K562 (cell line): ENCODE data around the gene PPP1R14B. TPM values are rescaled to one million over a fixed set of nuclear protein-coding genes. Genes with fewer than 3 reads are reported as not detected.

Experiments
- ATAC-seq: fragments of 200-7000 bp; cut with Tn5 transposase; 3 replicates; pipeline ENCODE4 v1.9.1; 2020; ENCODE audit warnings: moderate library complexity
- BruUV-seq: library from RNA; stranded (reverse); fragments of 400-500 nt; replicated peaks from 2 replicates; lab custom pipeline; 2021; lab: Mats Ljungman, UMichigan
- CTCF ChIA-PET: fragments of 300-600 bp; formaldehyde crosslinking; extraction: SDS; loops from one replicate; lab custom pipeline; 2021; ENCODE audit warnings: low intra/inter-chr PET ratio; lab: Yijun Ruan, JAX
- POLR2A ChIA-PET: fragments of 300-600, 350-650 bp; sonication (Branson Sonifier 250); formaldehyde crosslinking; extraction: SDS; loops from one replicate; lab custom pipeline; 2021; ENCODE audit warnings: antibody characterized with exemption, inconsistent platforms; lab: Yijun Ruan, JAX
- DNase-seq, 4 experiments: peaks; one replicate each; pipeline versions ENCODE4 v3.0.0 to v3.0.0-alpha.2; 2011 to 2018; ENCODE audit warnings: low spot score in 3 of 4, mixed read lengths in 3 of 4; ENCODE audit errors: extremely low read depth in 1 of 4
- FAIRE-seq: peaks from 2 replicates; lab custom pipeline; 2011; peaks lifted over from hg19 to GRCh38; lab: Jason Lieb, UNC
- H2AFZ ChIP-seq: 2 replicates; pipeline ENCODE4 v1.6.0; 2011; ENCODE audit warnings: low read depth, low read length, control low read depth, inconsistent platforms
- H3K27ac ChIP-seq: fragments of 200-600 bp; 3 replicates; pipeline ENCODE4 v1.8.0; 2011; ENCODE audit warnings: low read depth, mild to moderate bottlenecking, control low read depth, inconsistent platforms, low read length, moderate library complexity, mixed read lengths; ENCODE audit errors: extremely low read depth
- H3K27me3 ChIP-seq, 2 experiments: fragments of 300-600 bp in 1 of 2; 2 replicates in 1 of 2; 3 replicates in 1 of 2; pipeline versions ENCODE4 v1.6.0 to v1.8.0; 2011; ENCODE audit warnings: inconsistent platforms in 2 of 2, low read length in 2 of 2, mild to moderate bottlenecking in 1 of 2, mixed read lengths in 1 of 2, moderate library complexity in 1 of 2; ENCODE audit not compliant: control insufficient read depth in 2 of 2, insufficient read depth in 2 of 2
- H3K36me3 ChIP-seq: fragments of 300-600 bp; 3 replicates; pipeline ENCODE4 v1.8.0; 2011; ENCODE audit warnings: mild to moderate bottlenecking, low read length, inconsistent platforms; ENCODE audit not compliant: control insufficient read depth, insufficient read depth
- H3K4me1 ChIP-seq, 2 experiments: fragments of 200-600 bp in 1 of 2; replicated peaks in 1 of 2; 2 replicates in 1 of 2; 3 replicates in 1 of 2; pipeline versions ENCODE4 v1.5.1 to v1.8.0; 2011; ENCODE audit warnings: inconsistent platforms in 2 of 2, low read length in 2 of 2, mild to moderate bottlenecking in 1 of 2, mixed read lengths in 1 of 2, moderate library complexity in 1 of 2; ENCODE audit not compliant: control insufficient read depth in 2 of 2, insufficient read depth in 2 of 2
- H3K4me2 ChIP-seq: 2 replicates; pipeline ENCODE4 v1.6.1; 2011; ENCODE audit warnings: low read length, control low read depth, inconsistent platforms, mixed read lengths; ENCODE audit not compliant: insufficient read depth
- H3K4me3 ChIP-seq: fragments of 200-600 bp; sonication (generic), shearing (Covaris generic); 2 replicates; pipeline ENCODE4 v1.5.1; 2016; ENCODE audit warnings: control low read depth, inconsistent platforms
- H3K79me2 ChIP-seq: fragments of 200-600 bp; 3 replicates; pipeline ENCODE4 v1.8.0; 2011; ENCODE audit warnings: low read length, inconsistent platforms; ENCODE audit not compliant: control insufficient read depth, insufficient read depth
- H3K9ac ChIP-seq, 2 experiments: 2 replicates each; pipeline versions ENCODE4 v1.6.0 to v1.6.1; 2011; ENCODE audit warnings: low read depth in 2 of 2, low read length in 2 of 2, control low read depth in 1 of 2, inconsistent platforms in 1 of 2, mild to moderate bottlenecking in 1 of 2, mixed read lengths in 1 of 2; ENCODE audit not compliant: insufficient read depth in 1 of 2
- H3K9me1 ChIP-seq: one replicate; pipeline ENCODE4 v1.6.0; 2011; ENCODE audit warnings: inconsistent platforms, mild to moderate bottlenecking, low read length, moderate library complexity; ENCODE audit not compliant: control insufficient read depth, insufficient read depth
- H3K9me3 ChIP-seq: replicated peaks from 2 replicates; pipeline ENCODE4 v1.5.1; 2011; ENCODE audit warnings: low read depth, low read length, inconsistent platforms; ENCODE audit not compliant: control insufficient read depth, insufficient read depth
- H4K20me1 ChIP-seq: replicated peaks from 2 replicates; pipeline ENCODE4 v1.6.1; 2011; ENCODE audit warnings: low read length, inconsistent platforms, mixed read lengths; ENCODE audit not compliant: control insufficient read depth, insufficient read depth
- BCOR ChIP-seq: fragments of 450-650 bp; IDR thresholded peaks from 2 replicates; pipeline ENCODE4 v1.6.1; 2016
- POLR2B ChIP-seq: fragments of 450-650 bp; IDR thresholded peaks from 2 replicates; pipeline ENCODE4 v1.6.1; 2018; ENCODE audit warnings: low read depth; ENCODE audit not compliant: partially characterized antibody
- RBFOX2 ChIP-seq: fragments of 200-400 bp; formaldehyde crosslinking; IDR thresholded peaks from 2 replicates; pipeline ENCODE4 v1.6.1; 2017; ENCODE audit warnings: low read depth, mild to moderate bottlenecking, low read length, moderate library complexity
- TBL1XR1 ChIP-seq, 2 experiments: IDR thresholded peaks; 2 replicates each; pipeline ENCODE4 v1.6.1; 2012; ENCODE audit warnings: improper control_type of control experiment in 2 of 2, low read length in 2 of 2, mild to moderate bottlenecking in 1 of 2
- WGBS: fragments of 100-300 bp; shearing (Covaris generic); methylation state at CpG from one replicate; pipeline ENCODE4 v1.1.6; 2016; ENCODE audit warnings: low coverage, mixed read lengths; ENCODE audit not compliant: insufficient coverage; ENCODE audit errors: missing lambda C conversion rate; 5-methylcytosine and 5-hydroxymethylcytosine counted together
- in situ Hi-C: fragments of 300-500 bp; cut with MboI; formaldehyde crosslinking; loops from 4 replicates; pipeline ENCODE4 v1.15.0; 2018; ENCODE audit warnings: inconsistent platforms, mixed read lengths
- intact Hi-C: fragments of 100-400 bp; cut with micrococcal nuclease; formaldehyde crosslinking; loops from 2 replicates; pipeline ENCODE4 v1.14.2; 2022
- polyA plus RNA-seq, 8 experiments: library from polyadenylated mRNA; depleted of rRNA in 4 of 8; stranded (reverse) in 5 of 8; unstranded in 3 of 8; fragments of >200 nt; fragmentation: Nextera tagmentation in 2 of 8; fragmentation: Illumina TruSeq in 1 of 8; extraction: Ambion mirVana in 2 of 8; extraction: Trizol in 1 of 8; gene quantifications; 2 replicates each; pipeline versions ENCODE4 v1.2.1 to v1.2.3, GENCODE V29; 2011 to 2014; ENCODE audit warnings: inconsistent platforms in 1 of 8, missing spikeins in 1 of 8
- total RNA-seq, 7 experiments: library from RNA; depleted of rRNA in 6 of 7; stranded (reverse); fragments of >200 nt in 6 of 7; fragmentation: Illumina TruSeq in 2 of 7; extraction: Trizol in 2 of 7; gene quantifications; 2 replicates each; pipeline versions ENCODE4 v1.2.1 to v1.2.3, GENCODE V29; 2011 to 2021; ENCODE audit warnings: low replicate concordance in 1 of 7

Gene PPP1R14B
- total and polyA plus RNA-seq, 9 of the 15 experiments (the other 6 are each of a cell fraction or from before 2014, with no cell fraction given) = 7.7 to 566 (median 212) TPM

- Histone ChIP-seq H3K9me3 (no peaks in the 10 kb centered on the region), H3K9me1 (no peaks in the 10 kb centered on the region), H2AFZ (no peak overlapping the region), H3K27me3 (no peaks in the 10 kb centered on the region), H3K9ac (peak overlapping the region in 1 of 2 experiments; percentile 66; a peak in 2 of 4 replicates), H3K4me3 (no peak overlapping the region), H4K20me1 (peaks cover 11% of the 10 kb centered on the region), H3K27ac (no peak overlapping the region)
- WGBS = 88% methylated on average over 28 of the region's 35 CpGs
- intact Hi-C loops (no loop called here), in situ Hi-C loops (no loop called here)
- no peak for FAIRE-seq
- POLR2A ChIA-PET = interaction anchor here (0.9 to 4.4 kb wide), 4 partner anchors 9 to 49 kb away, joined by 3 to 43 read pairs (median 4); partner anchors contain the start of gene FERMT3
- TF ChIP-seq RBFOX2 (peak; percentile 2), TBL1XR1 (IDR thresholded peaks at IDR 0.05; ENCODE audit: low read length in 2 of 2) (no peak), POLR2B (no peak), BCOR (no peak)
- TF ChIP-seq, all 486 proteins: peak for 1
- Histone ChIP-seq H3K4me1 (peaks cover 9 to 69% of the 10 kb centered on the region in 2 experiments; a peak in 4 of 5 replicates), H3K36me3 (peaks cover 66% of the 10 kb centered on the region), H3K79me2 (peaks cover 27% of the 10 kb centered on the region), H3K4me2 (no peak overlapping the region)
- DNase-seq = no peak
- no TSS peak for BruUV-seq
- CTCF ChIA-PET = no interaction called here
- no peak for ATAC-seq
Measured at GRCh38 chr11:64255135-64256128, 8.7 kb upstream of the PPP1R14B start.
